ENCODE measurements around the gene SAP25. TPM values are rescaled to one million over a fixed set of nuclear protein-coding genes. Genes with fewer than 3 reads are reported as not detected.

Gene SAP25
- total RNA-seq: 46.3 and 51.7 TPM in 2 replicates
- 8.8 TPM for total RNA-seq (2013)
- 63.5 and 71.9 TPM in 2 replicates for polyA plus RNA-seq
- polyA minus RNA-seq: 6.3 and 10.6 TPM in 2 replicates

- peaks cover 21% of the 10 kb centered on the region for H3K4me1 Mint-ChIP-seq
- CTCF ChIA-PET: no interaction called here
- H3K27ac ChIP-seq (ENCODE audit: low read length in 2 of 2): no peak within 1 kb of the TSS
- 96% methylated on average over 65 of the region's 70 CpGs for WGBS (ENCODE audit: insufficient coverage)
- H3K9me3 ChIP-seq (ENCODE audit: control extremely low read depth in 1 of 3, control insufficient read depth in 2 of 3, insufficient read depth in 1 of 3, low read length in 2 of 3): no peaks in the 10 kb centered on the region
- no peak for DNase-seq
- no peaks in the 10 kb centered on the region for H3K9me3 Mint-ChIP-seq (ENCODE audit: insufficient read depth)
- no peaks in the 10 kb centered on the region for H3K27me3 ChIP-seq (replicated peaks in 1 of 4; ENCODE audit: control extremely low read depth in 1 of 4, control insufficient read depth in 3 of 4, insufficient read depth in 4 of 4, low read length in 3 of 4)
- H3K4me1 ChIP-seq (ENCODE audit: control insufficient read depth in 2 of 2, insufficient read depth in 2 of 2, low read length in 2 of 2): peaks cover 22 to 30% of the 10 kb centered on the region in 2 donors
- H3K79me2 ChIP-seq (ENCODE audit: control insufficient read depth, insufficient read depth, low read length): peaks cover 15% of the 10 kb centered on the region
- no peak within 1 kb of the TSS for H3K4me3 ChIP-seq (ENCODE audit: control extremely low read depth in 1 of 5, extremely low read depth in 1 of 5, insufficient read depth in 1 of 5, low read depth in 2 of 5, low read length in 4 of 5)
- peaks cover 65% of the 10 kb centered on the region for H4K20me1 ChIP-seq (ENCODE audit: control insufficient read depth, insufficient read depth, low read length, poor library complexity, severe bottlenecking)
- H3K9ac ChIP-seq (ENCODE audit: low read length): no peak within 1 kb of the TSS
- H3K4me3 Mint-ChIP-seq: no peak within 1 kb of the TSS
- intact Hi-C loops (cut with micrococcal nuclease): no loop called here
- POLR2A ChIA-PET: no interaction called here
- H3K27me3 Mint-ChIP-seq: no peaks in the 10 kb centered on the region
- no peak for ATAC-seq (ENCODE audit: low read depth)
- H2AFZ ChIP-seq (ENCODE audit: insufficient read depth, low read depth, low read length, poor library complexity, severe bottlenecking): no peak within 1 kb of the TSS
- H3K36me3 ChIP-seq (replicated peaks in 1 of 2; ENCODE audit: control extremely low read depth in 1 of 2, control insufficient read depth in 1 of 2, extremely low read depth in 1 of 2, insufficient read depth in 2 of 2, low read length in 1 of 2): peaks cover 0 to 48% of the 10 kb centered on the region in 2 experiments
- H3K27ac Mint-ChIP-seq: no peak within 1 kb of the TSS
- TF ChIP-seq, protein P1, sequence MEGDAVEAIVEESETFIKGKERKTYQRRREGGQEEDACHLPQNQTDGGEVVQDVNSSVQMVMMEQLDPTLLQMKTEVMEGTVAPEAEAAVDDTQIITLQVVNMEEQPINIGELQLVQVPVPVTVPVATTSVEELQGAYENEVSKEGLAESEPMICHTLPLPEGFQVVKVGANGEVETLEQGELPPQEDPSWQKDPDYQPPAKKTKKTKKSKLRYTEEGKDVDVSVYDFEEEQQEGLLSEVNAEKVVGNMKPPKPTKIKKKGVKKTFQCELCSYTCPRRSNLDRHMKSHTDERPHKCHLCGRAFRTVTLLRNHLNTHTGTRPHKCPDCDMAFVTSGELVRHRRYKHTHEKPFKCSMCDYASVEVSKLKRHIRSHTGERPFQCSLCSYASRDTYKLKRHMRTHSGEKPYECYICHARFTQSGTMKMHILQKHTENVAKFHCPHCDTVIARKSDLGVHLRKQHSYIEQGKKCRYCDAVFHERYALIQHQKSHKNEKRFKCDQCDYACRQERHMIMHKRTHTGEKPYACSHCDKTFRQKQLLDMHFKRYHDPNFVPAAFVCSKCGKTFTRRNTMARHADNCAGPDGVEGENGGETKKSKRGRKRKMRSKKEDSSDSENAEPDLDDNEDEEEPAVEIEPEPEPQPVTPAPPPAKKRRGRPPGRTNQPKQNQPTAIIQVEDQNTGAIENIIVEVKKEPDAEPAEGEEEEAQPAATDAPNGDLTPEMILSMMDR (IDR thresholded peaks at IDR 0.05): no peak
- no peak for TF ChIP-seq EZH2 (IDR thresholded peaks at IDR 0.05; ENCODE audit: borderline replicate concordance, insufficient read depth, low read depth, low read length, poor library complexity, severe bottlenecking)
- no peak within 1 kb of the TSS for H3K4me2 ChIP-seq (replicated peaks; ENCODE audit: low read depth, low read length, poor library complexity, severe bottlenecking)
These were observed at the start of gene SAP25 for GRCh38 chr7:100573691-100574361. TSS of gene SAP25 (minus strand) at chr7:100573900. CDS start at chr7:100573742, 158 bp downstream.

- H3K27me3 Mint-ChIP-seq: no peaks in the 10 kb centered on the region
- ChIA-PET POLR2A (no interaction called here), CTCF (interaction anchor here (1.5 kb wide), 1 partner anchor 71 kb away, joined by 3 read pairs; no protein-coding TSS in a partner anchor)
- ATAC-seq (ENCODE audit: low read depth) (no peak), DNase-seq (no peak)
- H3K4me1 ChIP-seq (ENCODE audit: control insufficient read depth in 2 of 2, insufficient read depth in 2 of 2, low read length in 2 of 2): peaks cover 5 to 6% of the 10 kb centered on the region in 2 donors
- no peaks in the 10 kb centered on the region for H3K27me3 ChIP-seq (replicated peaks in 1 of 4; ENCODE audit: control extremely low read depth in 1 of 4, control insufficient read depth in 3 of 4, insufficient read depth in 4 of 4, low read length in 3 of 4)
- no peak overlapping the region for H3K4me2 ChIP-seq (replicated peaks; ENCODE audit: low read depth, low read length, poor library complexity, severe bottlenecking)
- no peak overlapping the region for H3K27ac Mint-ChIP-seq
- no peak overlapping the region for H3K4me3 Mint-ChIP-seq
- 94% methylated on average over 8 of the region's 8 CpGs for WGBS (ENCODE audit: insufficient coverage)
- H3K9me3 Mint-ChIP-seq (ENCODE audit: insufficient read depth): no peaks in the 10 kb centered on the region
- intact Hi-C loops (cut with micrococcal nuclease): no loop called here
- H4K20me1 ChIP-seq (ENCODE audit: control insufficient read depth, insufficient read depth, low read length, poor library complexity, severe bottlenecking): no peaks in the 10 kb centered on the region
- no peak overlapping the region for H3K4me3 ChIP-seq (ENCODE audit: control extremely low read depth in 1 of 5, extremely low read depth in 1 of 5, insufficient read depth in 1 of 5, low read depth in 2 of 5, low read length in 4 of 5)
- no peak overlapping the region for H3K27ac ChIP-seq (ENCODE audit: low read length in 2 of 2)
- TF ChIP-seq, protein P1 (IDR thresholded peaks at IDR 0.05): no peak
- TF ChIP-seq EZH2 (IDR thresholded peaks at IDR 0.05; ENCODE audit: borderline replicate concordance, insufficient read depth, low read depth, low read length, poor library complexity, severe bottlenecking): no peak
- H3K9ac ChIP-seq (ENCODE audit: low read length): no peak overlapping the region
- no peak overlapping the region for H2AFZ ChIP-seq (ENCODE audit: insufficient read depth, low read depth, low read length, poor library complexity, severe bottlenecking)
- H3K36me3 ChIP-seq (replicated peaks in 1 of 2; ENCODE audit: control extremely low read depth in 1 of 2, control insufficient read depth in 1 of 2, extremely low read depth in 1 of 2, insufficient read depth in 2 of 2, low read length in 1 of 2): peaks cover 0 to 1% of the 10 kb centered on the region in 2 experiments
- H3K9me3 ChIP-seq (ENCODE audit: control extremely low read depth in 1 of 3, control insufficient read depth in 2 of 3, insufficient read depth in 1 of 3, low read length in 2 of 3): no peaks in the 10 kb centered on the region
- peaks cover 7% of the 10 kb centered on the region for H3K4me1 Mint-ChIP-seq
- no peaks in the 10 kb centered on the region for H3K79me2 ChIP-seq (ENCODE audit: control insufficient read depth, insufficient read depth, low read length)
These were observed 47.9 kb upstream of the SAP25 start for GRCh38 chr7:100621554-100621953.
